OCI-LY3 (cell line): ENCODE results near the gene PRCP.

Source experiments
- EZH2phosphoT487 ChIP-seq: fragments of 200-600 bp; shearing (Covaris generic); IDR thresholded peaks from 2 replicates; pipeline ENCODE4 v1.6.1; 2018; ENCODE audit warnings: antibody characterized with exemption, mixed run types, low read depth
- TF ChIP-seq, protein P1 (sequence below): fragments of 200-600, 300-600 bp; sonication (generic); IDR thresholded peaks from 2 replicates; pipeline ENCODE4 v1.5.1; 2014; ENCODE audit warnings: antibody characterized with exemption, low read length, low read depth

DNA sequence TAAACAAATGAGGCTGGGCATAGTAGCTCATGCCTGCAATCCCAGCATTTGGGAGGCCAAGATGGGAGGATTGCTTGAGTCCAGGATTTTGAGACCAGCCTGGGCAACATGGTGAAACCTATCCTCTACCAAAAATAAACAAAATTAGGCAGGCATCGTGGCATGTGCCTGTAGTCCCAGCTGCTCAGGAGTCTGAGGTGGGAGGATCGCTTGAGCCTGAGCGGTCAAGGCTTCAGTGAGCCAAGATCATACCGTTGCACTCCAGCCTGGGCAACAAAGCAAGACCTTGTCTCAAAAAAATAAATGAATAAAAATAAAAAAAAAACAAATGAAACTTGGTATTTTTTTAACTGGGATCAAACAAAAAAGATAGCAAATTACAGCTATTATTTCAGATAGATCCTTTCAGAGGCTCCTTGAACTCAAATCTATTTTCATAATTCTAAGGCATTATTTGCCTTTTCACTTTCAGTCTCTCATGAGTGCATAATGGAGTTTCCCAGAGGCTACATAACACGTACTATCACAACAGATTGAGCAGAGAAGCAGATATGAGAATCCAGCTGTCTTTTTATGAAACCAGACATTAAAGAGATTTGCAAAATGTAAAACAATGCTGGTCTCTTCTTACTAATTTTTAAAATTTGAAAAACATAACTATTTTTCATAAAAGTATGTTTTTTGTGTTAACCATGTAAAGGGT, 24.4 kb upstream of the PRCP start:
- TF ChIP-seq, protein P1, sequence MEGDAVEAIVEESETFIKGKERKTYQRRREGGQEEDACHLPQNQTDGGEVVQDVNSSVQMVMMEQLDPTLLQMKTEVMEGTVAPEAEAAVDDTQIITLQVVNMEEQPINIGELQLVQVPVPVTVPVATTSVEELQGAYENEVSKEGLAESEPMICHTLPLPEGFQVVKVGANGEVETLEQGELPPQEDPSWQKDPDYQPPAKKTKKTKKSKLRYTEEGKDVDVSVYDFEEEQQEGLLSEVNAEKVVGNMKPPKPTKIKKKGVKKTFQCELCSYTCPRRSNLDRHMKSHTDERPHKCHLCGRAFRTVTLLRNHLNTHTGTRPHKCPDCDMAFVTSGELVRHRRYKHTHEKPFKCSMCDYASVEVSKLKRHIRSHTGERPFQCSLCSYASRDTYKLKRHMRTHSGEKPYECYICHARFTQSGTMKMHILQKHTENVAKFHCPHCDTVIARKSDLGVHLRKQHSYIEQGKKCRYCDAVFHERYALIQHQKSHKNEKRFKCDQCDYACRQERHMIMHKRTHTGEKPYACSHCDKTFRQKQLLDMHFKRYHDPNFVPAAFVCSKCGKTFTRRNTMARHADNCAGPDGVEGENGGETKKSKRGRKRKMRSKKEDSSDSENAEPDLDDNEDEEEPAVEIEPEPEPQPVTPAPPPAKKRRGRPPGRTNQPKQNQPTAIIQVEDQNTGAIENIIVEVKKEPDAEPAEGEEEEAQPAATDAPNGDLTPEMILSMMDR = no peak
- TF ChIP-seq EZH2phosphoT487 = no peak
